HCT116 (cell line): Measurements from ENCODE around the gene UPK1B. TPM values are rescaled to one million over a fixed set of nuclear protein-coding genes. Genes with fewer than 3 reads are reported as not detected.

Source experiments
- ATAC-seq: fragments of 200-7000 bp; cut with Tn5 transposase; 2 replicates; pipeline ENCODE4 v1.9.1; 2020; ENCODE audit warnings: mild to moderate bottlenecking, moderate library complexity
- BruUV-seq: library from RNA; stranded (reverse); fragments of 400-500 nt; replicated peaks from 2 replicates; lab custom pipeline; 2021; lab: Mats Ljungman, UMichigan
- CTCF ChIA-PET: fragments of 300-600 bp; sonication (Branson Sonifier 250); formaldehyde crosslinking; loops from one replicate; lab custom pipeline; 2021; ENCODE audit warnings: antibody characterized with exemption; lab: Charles Lee
- POLR2A ChIA-PET: fragments of 300-600, 350-600 bp; sonication (Branson Sonifier 250); formaldehyde crosslinking; loops from one replicate; lab custom pipeline; 2021; ENCODE audit warnings: antibody characterized with exemption; lab: Charles Lee
- RAD21 ChIA-PET, 2 experiments: fragments of 300-600 bp; sonication (Branson Sonifier 250); formaldehyde crosslinking; loops; one replicate each; lab custom pipeline; 2023; ENCODE audit warnings: low total read pairs in 2 of 2; ENCODE audit not compliant: uncharacterized antibody in 2 of 2, unreplicated experiment in 2 of 2, low non-redundant PET in 1 of 2; lab: Charles Lee
- DNase-seq: peaks from one replicate; pipeline ENCODE4 v3.0.0-alpha.2; 2010; ENCODE audit warnings: low read depth, low spot score
- H2AFZ ChIP-seq: fragments of 200-600 bp; shearing (Covaris generic), sonication (generic); 2 replicates; pipeline ENCODE4 v1.6.1; 2017; ENCODE audit warnings: low read depth, mixed run types, mixed read lengths, antibody characterized with exemption, low read length; ENCODE audit not compliant: poor library complexity, severe bottlenecking
- H3K27ac ChIP-seq: 2 replicates; pipeline ENCODE4 v1.5.1; 2012; ENCODE audit warnings: low read depth, low read length
- H3K27me3 ChIP-seq: fragments of 200-600 bp; sonication (generic); 2 replicates; pipeline ENCODE4 v1.6.1; 2016; ENCODE audit warnings: mixed run types, low read length, mixed read lengths; ENCODE audit not compliant: insufficient read depth
- H3K36me3 ChIP-seq, 2 experiments: fragments of 200-500 bp in 1 of 2; fragments of 200-600 bp in 1 of 2; sonication (Bioruptor generic) in 1 of 2; sonication (generic) in 1 of 2; 2 replicates each; pipeline versions ENCODE4 v1.5.1 to v1.6.1; 2014 to 2016; ENCODE audit warnings: low read length in 2 of 2, inconsistent platforms in 1 of 2, mixed read lengths in 1 of 2, mixed run types in 1 of 2; ENCODE audit not compliant: insufficient read depth in 2 of 2, control insufficient read depth in 1 of 2
- H3K4me1 ChIP-seq, 2 experiments: fragments of 200-600 bp in 1 of 2; sonication (generic) in 1 of 2; 2 replicates each; pipeline versions ENCODE4 v1.5.1 to v1.6.1; 2012 to 2017; ENCODE audit warnings: low read length in 2 of 2, inconsistent platforms in 1 of 2, mild to moderate bottlenecking in 1 of 2, mixed read lengths in 1 of 2, mixed run types in 1 of 2, moderate library complexity in 1 of 2; ENCODE audit not compliant: insufficient read depth in 2 of 2, control insufficient read depth in 1 of 2
- H3K4me2 ChIP-seq: fragments of 200-600 bp; sonication (generic); 2 replicates; pipeline ENCODE4 v1.6.1; 2017; ENCODE audit warnings: mixed run types, low read length, mixed read lengths
- H3K4me3 ChIP-seq, 2 experiments: fragments of 200-600 bp in 1 of 2; sonication (generic) in 1 of 2; replicated peaks in 1 of 2; 2 replicates each; pipeline ENCODE4 v1.5.1; 2011 to 2016; ENCODE audit warnings: low read length in 2 of 2, control low read depth in 1 of 2, low read depth in 1 of 2, mild to moderate bottlenecking in 1 of 2, mixed read lengths in 1 of 2, mixed run types in 1 of 2
- H3K79me2 ChIP-seq: fragments of 200-600 bp; sonication (generic); 2 replicates; pipeline ENCODE4 v1.6.1; 2017; ENCODE audit warnings: mild to moderate bottlenecking, mixed run types, low read length, moderate library complexity, mixed read lengths; ENCODE audit not compliant: insufficient read depth
- H3K9ac ChIP-seq: fragments of 200-600 bp; sonication (generic); 2 replicates; pipeline ENCODE4 v1.6.1; 2016; ENCODE audit warnings: low read length, mixed read lengths
- H3K9me2 ChIP-seq: fragments of 200-600 bp; sonication (generic), shearing (Covaris generic); 2 replicates; pipeline ENCODE4 v1.6.1; 2017; ENCODE audit warnings: mixed run types, mild to moderate bottlenecking, moderate library complexity; ENCODE audit not compliant: insufficient read depth
- H3K9me3 ChIP-seq, 2 experiments: fragments of 200-500 bp in 1 of 2; fragments of 200-600 bp in 1 of 2; sonication (Bioruptor generic) in 1 of 2; sonication (generic) in 1 of 2; 2 replicates each; pipeline ENCODE4 v1.6.1; 2014 to 2017; ENCODE audit warnings: low read length in 2 of 2, mixed read lengths in 2 of 2, inconsistent platforms in 1 of 2, low read depth in 1 of 2, mild to moderate bottlenecking in 1 of 2, mixed run types in 1 of 2, moderate library complexity in 1 of 2; ENCODE audit not compliant: control insufficient read depth in 1 of 2, insufficient read depth in 1 of 2
- H4K20me1 ChIP-seq: fragments of 200-600 bp; sonication (generic), shearing (Covaris generic); 2 replicates; pipeline ENCODE4 v1.6.1; 2017; ENCODE audit warnings: mixed run types, mild to moderate bottlenecking, moderate library complexity; ENCODE audit not compliant: insufficient read depth
- CTCF ChIP-seq, 3 experiments: fragments of 200-600 bp in 1 of 3; sonication (generic) in 1 of 3; IDR thresholded peaks in 2 of 3; conservative IDR thresholded peaks in 1 of 3; 2 replicates each; pipeline ENCODE4 v1.5.1; 2012 to 2017; ENCODE audit warnings: low read depth in 2 of 3, low read length in 2 of 3, antibody characterized with exemption in 1 of 3, borderline replicate concordance in 1 of 3, control low read depth in 1 of 3, mild to moderate bottlenecking in 1 of 3, mixed read lengths in 1 of 3, mixed run types in 1 of 3, moderate library complexity in 1 of 3; ENCODE audit not compliant: insufficient read depth in 1 of 3
- EGR1 ChIP-seq: IDR thresholded peaks from 2 replicates; pipeline ENCODE4 v1.6.1; 2012; ENCODE audit warnings: low read depth
- ELF1 ChIP-seq: IDR thresholded peaks from 2 replicates; pipeline ENCODE4 v1.6.1; 2012; ENCODE audit warnings: low read depth, borderline replicate concordance
- EZH2phosphoT487 ChIP-seq: fragments of 200-600 bp; IDR thresholded peaks from 2 replicates; pipeline ENCODE4 v1.6.1; 2018; ENCODE audit warnings: antibody characterized with exemption, borderline replicate concordance
- JUND ChIP-seq: IDR thresholded peaks from 2 replicates; pipeline ENCODE4 v1.6.1; 2012
- MAX ChIP-seq: IDR thresholded peaks from 2 replicates; pipeline ENCODE4 v1.6.1; 2012
- POLR2A ChIP-seq: IDR thresholded peaks from 2 replicates; pipeline ENCODE4 v1.7.0; 2011; ENCODE audit warnings: borderline replicate concordance; ENCODE audit not compliant: insufficient read depth, insufficient read length; ENCODE audit errors: extremely low read depth
- POLR2AphosphoS5 ChIP-seq: IDR thresholded peaks from 2 replicates; pipeline ENCODE4 v1.6.1; 2011; ENCODE audit warnings: mild to moderate bottlenecking, low read depth, low read length, moderate library complexity
- RAD21 ChIP-seq: IDR thresholded peaks from 2 replicates; pipeline ENCODE4 v1.6.1; 2012; ENCODE audit warnings: low read depth, mild to moderate bottlenecking
- REST ChIP-seq: IDR thresholded peaks from 2 replicates; pipeline ENCODE4 v1.6.1; 2012; ENCODE audit warnings: low read depth
- SIN3A ChIP-seq: IDR thresholded peaks from 2 replicates; pipeline ENCODE4 v1.6.1; 2012; ENCODE audit warnings: low read depth
- SP1 ChIP-seq: IDR thresholded peaks from 2 replicates; pipeline ENCODE4 v1.6.1; 2012; ENCODE audit warnings: low read depth
- SRF ChIP-seq: IDR thresholded peaks from 2 replicates; pipeline ENCODE4 v1.6.1; 2012; ENCODE audit warnings: low read depth
- YY1 ChIP-seq: IDR thresholded peaks from 2 replicates; pipeline ENCODE4 v1.6.1; 2011; ENCODE audit warnings: low read length, low read depth, moderate library complexity, mild to moderate bottlenecking; ENCODE audit not compliant: insufficient replicate concordance; ENCODE audit errors: extremely low read depth
- ZFX ChIP-seq: fragments of 450-650 bp; IDR thresholded peaks from 2 replicates; pipeline ENCODE4 v1.6.1; 2017
- ZNF274 ChIP-seq: fragments of 200-500 bp; sonication (Bioruptor generic); IDR thresholded peaks from 2 replicates; pipeline ENCODE4 v1.6.1; 2014; ENCODE audit warnings: mild to moderate bottlenecking, low read depth, low read length, inconsistent platforms
- intact Hi-C: fragments of 100-400 bp; cut with micrococcal nuclease; formaldehyde crosslinking; loops from 2 replicates; pipeline ENCODE4 v1.10.0; 2022
- total RNA-seq: library from RNA; stranded (reverse); gene quantifications from one replicate; pipeline ENCODE4 v1.2.1, GENCODE V29; 2021; ENCODE audit not compliant: unreplicated experiment
- TF ChIP-seq, protein P1 (sequence below): IDR thresholded peaks from 2 replicates; pipeline ENCODE4 v1.6.1; 2011; ENCODE audit warnings: mild to moderate bottlenecking, low read length, moderate library complexity; ENCODE audit not compliant: insufficient replicate concordance; ENCODE audit errors: extremely low read depth
- TF ChIP-seq, protein P2 (sequence below): IDR thresholded peaks from 2 replicates; pipeline ENCODE4 v1.6.1; 2012

The UPK1B gene
- total RNA-seq, 1 experiment from 2014 or later: not detected

GRCh38 chr3:119125342-119125741 lies 48.1 kb upstream of the UPK1B start:
- Histone ChIP-seq H3K9ac (no peak overlapping the region), H3K9me3 (no peaks in the 10 kb centered on the region), H3K27me3 (no peaks in the 10 kb centered on the region), H3K4me1 (no peaks in the 10 kb centered on the region), H3K36me3 (no peaks in the 10 kb centered on the region), H3K79me2 (no peaks in the 10 kb centered on the region), H2AFZ (no peak overlapping the region), H3K4me2 (no peak overlapping the region), H3K4me3 (no peak overlapping the region), H3K27ac (no peak overlapping the region), H3K9me2 (no peaks in the 10 kb centered on the region), H4K20me1 (no peaks in the 10 kb centered on the region)
- POLR2A ChIA-PET: no interaction called here
- no TSS peak for BruUV-seq
- TF ChIP-seq, protein P1, sequence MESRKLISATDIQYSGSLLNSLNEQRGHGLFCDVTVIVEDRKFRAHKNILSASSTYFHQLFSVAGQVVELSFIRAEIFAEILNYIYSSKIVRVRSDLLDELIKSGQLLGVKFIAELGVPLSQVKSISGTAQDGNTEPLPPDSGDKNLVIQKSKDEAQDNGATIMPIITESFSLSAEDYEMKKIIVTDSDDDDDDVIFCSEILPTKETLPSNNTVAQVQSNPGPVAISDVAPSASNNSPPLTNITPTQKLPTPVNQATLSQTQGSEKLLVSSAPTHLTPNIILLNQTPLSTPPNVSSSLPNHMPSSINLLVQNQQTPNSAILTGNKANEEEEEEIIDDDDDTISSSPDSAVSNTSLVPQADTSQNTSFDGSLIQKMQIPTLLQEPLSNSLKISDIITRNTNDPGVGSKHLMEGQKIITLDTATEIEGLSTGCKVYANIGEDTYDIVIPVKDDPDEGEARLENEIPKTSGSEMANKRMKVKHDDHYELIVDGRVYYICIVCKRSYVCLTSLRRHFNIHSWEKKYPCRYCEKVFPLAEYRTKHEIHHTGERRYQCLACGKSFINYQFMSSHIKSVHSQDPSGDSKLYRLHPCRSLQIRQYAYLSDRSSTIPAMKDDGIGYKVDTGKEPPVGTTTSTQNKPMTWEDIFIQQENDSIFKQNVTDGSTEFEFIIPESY: no peak
- no peak for TF ChIP-seq CTCF (IDR thresholded peaks at IDR 0.05 in 2 of 3, conservative IDR thresholded peaks at IDR 0.05 in 1 of 3; ENCODE audit: borderline replicate concordance in 1 of 3, insufficient read depth in 1 of 3, low read depth in 2 of 3, low read length in 2 of 3)
- no peak for TF ChIP-seq EGR1
- TF ChIP-seq SRF: no peak
- no peak for TF ChIP-seq POLR2AphosphoS5
- no peak for TF ChIP-seq SP1
- TF ChIP-seq SIN3A: no peak
- no peak for TF ChIP-seq MAX
- TF ChIP-seq ELF1: no peak
- TF ChIP-seq REST: no peak
- TF ChIP-seq ZNF274: no peak
- TF ChIP-seq ZFX: no peak
- TF ChIP-seq JUND: no peak
- no peak for TF ChIP-seq YY1
- TF ChIP-seq, protein P2, sequence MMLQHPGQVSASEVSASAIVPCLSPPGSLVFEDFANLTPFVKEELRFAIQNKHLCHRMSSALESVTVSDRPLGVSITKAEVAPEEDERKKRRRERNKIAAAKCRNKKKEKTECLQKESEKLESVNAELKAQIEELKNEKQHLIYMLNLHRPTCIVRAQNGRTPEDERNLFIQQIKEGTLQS: no peak
- no peak for TF ChIP-seq EZH2phosphoT487
- no peak for TF ChIP-seq POLR2A
- no peak for TF ChIP-seq RAD21
- ATAC-seq (no peak), DNase-seq (no peak)
- RAD21 ChIA-PET: no interaction called here
- CTCF ChIA-PET: no interaction called here
- intact Hi-C loops: no loop called here
